NOMO-1 treated with DMSO at 0.1 percent for 48 hours (cell line): Measurements from ENCODE around the gene CHRNA4.

Experiments
- DNase-seq: peaks from one replicate; lab custom pipeline; 2025; ENCODE audit not compliant: unreplicated experiment; lab: John Stamatoyannopoulos, UW

CHRNA4 gene

DNA sequence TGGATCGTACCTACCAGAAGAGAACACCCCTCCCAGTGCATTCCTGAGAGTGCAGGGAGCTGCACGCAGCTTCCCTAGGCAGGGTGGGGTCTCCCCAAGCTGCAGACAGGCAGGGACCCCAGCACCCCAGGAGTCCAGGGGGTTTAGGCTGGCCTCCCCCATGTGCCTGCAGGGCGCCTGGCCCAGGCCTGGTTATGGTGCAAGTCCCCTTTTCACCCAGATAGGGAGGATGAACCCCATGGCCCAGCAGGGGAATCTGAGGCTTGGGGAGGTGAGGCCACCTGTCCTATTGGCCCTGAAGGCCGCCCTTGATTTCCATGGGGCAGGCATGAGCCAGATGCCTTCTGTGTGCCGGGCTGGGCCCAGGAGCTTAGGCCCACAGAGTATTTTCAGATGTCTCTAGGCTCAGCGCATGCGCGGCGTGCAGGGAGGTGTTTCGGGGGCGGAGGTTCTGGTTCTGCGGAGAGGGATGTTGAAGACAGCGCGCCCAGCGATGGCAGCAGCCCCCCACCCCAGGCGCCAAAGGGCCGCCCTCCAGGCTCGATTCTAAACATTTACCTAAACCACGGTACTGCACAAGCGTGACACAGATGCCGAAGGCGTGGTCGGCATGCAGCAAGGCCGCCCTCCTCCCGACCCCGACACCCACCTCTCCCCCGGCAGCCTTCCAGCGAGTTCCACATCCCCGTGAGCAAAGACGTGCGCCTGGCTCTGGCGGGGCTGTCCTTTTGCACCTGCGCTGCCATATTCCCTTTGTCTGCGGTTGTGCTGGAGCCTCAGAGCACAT lies 38.8 kb downstream of the CHRNA4 start:
- DNase-seq, result no peak

DNA sequence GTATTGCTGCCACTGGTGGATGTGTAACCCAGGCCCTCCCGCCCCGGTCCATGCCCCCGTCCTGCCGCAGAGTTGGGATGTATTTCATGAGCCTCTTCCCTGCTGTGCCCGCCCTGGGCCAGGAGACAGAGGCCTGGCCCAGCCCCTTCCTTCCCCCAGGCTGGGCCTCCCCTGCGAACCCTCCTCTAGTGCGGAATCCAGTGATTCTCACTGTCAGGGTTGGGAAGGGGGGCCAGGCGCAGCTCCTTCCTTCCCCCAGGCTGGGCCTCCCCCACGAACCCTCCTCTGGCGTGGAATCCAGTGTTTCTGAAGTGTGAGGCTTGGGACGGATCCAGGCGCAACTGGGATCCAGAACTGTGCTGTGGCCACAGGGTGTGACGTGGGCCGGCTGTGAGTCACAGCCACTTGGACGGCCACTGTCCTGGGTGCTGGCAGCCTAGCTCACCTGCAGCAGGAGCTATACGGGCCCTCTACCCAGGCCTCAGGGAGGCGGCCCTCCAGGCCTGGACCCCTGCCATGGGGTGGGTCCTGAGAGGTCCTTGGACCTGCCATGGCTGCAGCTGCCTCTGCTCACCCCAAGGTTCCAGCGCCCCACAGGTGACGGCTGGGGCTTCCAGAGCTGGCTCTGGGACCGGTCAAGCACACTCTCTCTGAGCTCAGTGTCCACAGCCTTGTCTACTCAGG lies 39.9 kb downstream of the CHRNA4 start:
- no peak for DNase-seq

DNA sequence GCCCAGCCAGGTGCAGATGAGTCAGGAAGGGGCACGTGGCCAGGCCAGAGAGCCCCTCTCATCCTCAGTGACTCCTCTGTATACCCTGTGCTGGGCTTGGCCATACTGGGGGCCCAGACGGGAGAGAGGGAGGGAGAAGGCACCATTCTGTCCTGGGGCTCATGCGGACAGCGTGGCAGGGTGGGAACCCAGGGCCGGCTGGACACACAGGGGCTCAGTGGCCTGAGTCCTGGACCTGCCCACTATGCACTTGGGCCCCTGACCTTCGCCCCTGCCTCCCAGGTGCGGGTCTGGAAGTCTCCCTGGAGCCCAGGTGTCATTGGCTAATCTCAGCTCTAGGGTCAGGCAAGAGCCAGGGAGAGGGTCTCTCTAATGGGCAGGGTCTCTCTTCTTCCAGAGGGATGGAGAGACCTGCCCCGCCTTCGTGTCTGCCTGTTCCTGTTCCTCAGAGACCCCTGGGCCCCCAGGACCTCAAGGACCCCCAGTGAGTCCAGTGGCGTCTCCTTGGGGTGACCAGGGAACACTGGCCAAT lies 40.5 kb downstream of the CHRNA4 start:
- no peak for DNase-seq

DNA sequence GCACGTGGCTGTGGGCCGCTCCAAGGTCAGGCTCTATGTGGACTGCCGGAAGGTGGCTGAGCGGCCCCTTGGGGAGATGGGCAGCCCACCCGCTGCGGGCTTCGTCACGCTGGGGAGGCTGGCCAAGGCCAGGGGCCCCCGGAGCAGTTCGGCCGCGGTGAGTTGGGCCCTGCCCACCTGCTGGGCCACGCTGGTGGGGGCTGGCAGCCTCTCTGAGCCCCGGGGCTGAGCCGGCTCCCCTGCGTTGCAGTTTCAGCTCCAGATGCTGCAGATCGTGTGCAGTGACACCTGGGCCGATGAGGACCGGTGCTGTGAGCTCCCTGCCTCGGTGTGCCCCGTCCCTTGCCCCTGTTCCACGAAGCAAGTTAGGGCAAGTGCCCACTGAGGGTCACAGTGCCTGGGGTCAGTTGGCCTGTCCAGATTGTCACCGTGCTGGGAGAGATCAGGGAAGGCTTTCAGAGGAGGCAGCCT lies 41.1 kb downstream of the CHRNA4 start:
- DNase-seq, result no peak

DNA sequence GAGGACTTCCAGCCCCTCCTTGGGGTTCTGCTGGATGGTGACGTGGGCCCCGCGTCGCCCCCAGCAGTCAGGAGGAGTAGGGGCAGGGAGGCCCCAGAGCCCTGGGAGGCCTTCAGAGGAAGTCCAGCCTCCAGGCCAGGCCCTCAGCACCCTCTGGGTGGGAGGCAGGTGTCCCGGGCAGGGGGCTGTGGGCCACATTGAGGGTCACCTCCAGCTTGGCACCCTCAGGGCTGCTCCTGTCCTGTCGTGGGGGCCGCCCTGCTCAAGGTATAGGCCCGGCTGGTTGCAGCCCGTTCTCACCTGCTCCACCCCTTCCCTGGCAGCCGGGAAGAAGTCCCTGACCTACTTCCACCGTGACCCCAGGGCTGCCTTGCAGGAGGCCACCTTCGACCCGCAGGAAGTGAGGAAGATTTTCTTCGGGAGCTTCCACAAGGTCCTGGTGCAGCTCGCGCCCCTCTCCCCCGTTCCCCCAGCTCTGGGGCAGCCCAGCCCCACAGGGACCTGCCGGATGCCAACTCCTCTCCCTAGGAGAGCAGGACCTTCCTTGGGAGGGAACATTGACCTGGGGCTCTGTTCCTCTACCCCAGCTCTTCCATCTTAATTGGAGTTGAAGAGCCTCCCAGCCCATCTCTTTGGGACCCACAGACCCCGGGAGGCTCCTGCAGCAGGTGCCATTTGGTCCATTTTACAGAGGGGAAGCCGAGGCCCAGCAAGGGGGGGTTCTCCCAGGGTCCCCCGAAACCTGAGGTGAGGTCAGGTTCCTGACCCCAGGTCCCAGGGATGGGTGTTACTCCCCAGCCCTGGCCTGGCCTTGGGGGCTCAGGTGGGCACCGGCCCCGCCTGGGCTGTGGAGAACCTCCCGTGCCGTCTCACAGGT lies 41.7 kb downstream of the CHRNA4 start:
- no peak for DNase-seq

DNA sequence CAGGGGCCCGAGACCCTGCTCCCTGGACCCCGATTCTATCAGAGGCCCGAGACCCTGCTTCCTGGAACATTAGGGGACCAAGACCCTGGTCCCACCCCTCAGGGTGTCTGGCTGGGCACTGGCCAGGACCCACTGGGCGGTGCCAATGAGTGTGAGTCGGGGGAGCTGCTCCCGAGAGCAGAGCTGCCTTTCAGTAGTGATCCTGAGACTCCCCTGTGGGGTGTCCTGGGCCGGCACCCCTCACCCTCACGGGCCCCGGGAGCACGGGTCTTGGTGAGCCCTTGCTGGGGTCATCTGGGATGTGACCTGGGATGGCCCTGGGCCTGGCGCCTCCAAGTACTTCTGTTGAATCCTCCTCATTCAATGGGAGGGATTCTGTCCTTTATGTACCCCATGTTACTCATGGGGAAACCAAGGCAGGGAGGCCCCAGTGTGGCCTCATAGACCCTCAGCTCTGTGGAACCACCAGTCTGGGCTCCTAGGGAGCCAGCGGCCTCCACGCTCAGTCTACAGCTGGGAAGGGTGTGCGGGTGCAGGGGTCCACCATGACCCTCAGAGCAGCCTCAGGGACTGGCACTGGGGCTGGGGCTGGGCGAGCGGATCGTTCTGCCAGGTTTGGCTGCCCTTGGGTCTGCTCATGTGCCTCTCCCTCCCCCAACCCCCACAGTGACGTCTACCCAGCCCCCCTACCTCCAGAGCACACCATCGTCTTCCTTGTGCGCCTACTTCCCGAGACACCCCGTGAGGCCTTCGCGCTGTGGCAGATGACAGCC lies 42.6 kb downstream of the CHRNA4 start:
- DNase-seq, result no peak

DNA sequence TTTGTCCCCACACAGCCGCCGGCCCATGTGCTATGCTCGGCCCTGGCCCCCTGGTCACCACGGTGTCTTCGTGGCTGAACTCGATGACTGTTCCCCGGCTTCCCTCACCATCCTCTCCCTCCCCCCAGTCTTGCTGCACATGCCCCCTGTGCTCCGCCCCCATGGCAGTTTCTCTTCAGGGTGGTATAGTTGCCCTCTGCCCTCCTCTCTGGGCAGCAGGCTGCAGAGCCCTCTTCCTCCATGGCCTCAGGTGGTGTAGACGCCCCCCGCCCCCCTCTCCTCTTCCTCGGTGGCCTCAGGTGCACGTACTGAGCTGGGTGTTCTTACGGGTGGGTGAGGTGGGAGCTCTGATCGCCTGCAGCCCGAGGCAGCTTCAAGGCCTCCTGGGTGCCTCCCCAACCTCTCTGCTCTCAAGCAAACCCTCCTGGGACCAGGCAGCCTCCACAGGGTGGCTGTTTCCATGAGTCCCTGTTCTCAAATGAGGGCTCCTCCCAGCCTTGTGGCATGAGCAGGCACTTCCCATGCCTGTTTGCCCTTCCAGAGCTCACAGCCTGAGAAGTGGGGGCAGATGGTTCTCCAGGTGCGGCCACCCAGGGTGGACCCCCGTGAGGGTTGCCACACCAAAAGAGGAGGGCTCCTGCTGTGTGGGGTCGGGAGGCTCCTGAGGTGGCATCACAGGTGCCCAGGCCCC lies 43.4 kb downstream of the CHRNA4 start:
- DNase-seq, result no peak

DNA sequence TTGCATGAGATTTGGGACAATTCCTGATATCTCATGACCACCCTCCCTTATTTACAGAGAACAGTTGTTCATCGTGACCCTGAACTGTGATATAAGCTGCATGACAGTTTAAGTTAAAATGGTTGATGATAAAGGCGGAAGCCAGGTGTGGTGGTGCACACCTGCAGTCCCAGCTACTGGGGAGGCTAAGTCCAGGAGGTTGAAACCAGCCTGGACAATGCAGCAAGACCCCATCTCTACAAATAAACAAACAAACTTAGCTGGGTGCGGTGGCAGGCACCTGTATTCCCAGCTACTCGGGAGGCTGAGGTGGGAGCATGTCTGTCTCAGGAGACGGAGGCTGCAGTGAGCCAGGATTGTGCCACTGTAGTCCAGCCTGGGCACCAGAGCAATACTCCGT lies 44.1 kb downstream of the CHRNA4 start:
- DNase-seq, result no peak

DNA sequence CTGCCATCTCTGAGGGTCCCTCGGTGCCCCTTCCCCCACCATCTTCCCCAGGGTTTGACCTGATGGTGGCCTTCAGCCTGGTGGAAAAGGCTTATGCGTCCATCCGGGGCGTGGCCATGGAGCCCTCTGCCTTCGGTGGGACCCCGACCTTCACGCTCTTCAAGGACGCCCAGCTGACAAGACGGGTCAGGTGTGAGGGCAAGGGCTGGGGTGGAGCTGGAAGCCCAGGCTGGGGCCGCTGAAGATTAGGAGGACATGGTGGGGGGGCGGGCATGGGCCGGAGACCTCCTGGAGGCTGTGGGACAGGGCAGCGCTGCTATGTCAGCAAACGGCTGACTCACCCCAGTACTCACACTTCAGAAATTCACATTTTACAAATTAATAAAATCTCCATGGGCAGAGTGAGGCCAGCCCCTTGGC lies 44.6 kb downstream of the CHRNA4 start:
- DNase-seq, result no peak

DNA sequence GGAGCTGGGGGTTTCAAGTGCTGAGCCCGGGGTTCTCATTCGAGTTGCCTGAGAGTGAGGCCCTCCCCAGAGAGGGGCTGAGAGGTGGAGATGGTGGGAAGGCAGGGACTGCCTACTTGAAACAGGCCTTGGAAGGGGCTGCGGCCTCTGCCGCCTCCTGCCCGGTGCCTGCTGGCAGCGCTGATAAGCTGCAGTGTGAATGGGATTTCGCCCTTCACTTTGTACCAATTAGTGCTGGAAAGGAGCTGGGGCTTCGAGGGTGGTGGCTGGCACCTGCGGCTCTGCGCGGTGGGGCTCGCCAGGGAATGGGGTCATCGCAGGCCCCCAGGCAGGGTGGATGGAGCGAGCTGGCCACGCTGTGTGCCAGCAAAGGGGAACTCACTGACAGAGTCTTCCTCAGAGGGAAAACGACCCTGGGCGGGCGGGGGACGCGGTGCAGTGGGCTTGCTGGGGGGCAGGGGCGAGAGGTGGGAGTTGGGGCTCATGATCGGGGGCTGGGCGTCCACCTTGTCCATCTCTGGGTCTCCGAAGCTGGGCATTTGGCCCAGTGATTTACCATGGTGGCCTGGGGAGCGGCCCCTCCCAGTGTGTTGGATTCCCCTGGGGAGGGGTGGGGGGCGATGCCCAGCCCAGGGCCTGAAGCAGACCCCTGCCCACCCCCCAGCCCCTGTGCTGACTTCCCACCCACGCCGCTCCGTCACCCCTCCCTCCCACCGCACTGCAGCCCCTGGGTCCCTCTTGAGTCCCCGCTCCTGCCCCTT lies 45.2 kb downstream of the CHRNA4 start:
- no peak for DNase-seq

DNA sequence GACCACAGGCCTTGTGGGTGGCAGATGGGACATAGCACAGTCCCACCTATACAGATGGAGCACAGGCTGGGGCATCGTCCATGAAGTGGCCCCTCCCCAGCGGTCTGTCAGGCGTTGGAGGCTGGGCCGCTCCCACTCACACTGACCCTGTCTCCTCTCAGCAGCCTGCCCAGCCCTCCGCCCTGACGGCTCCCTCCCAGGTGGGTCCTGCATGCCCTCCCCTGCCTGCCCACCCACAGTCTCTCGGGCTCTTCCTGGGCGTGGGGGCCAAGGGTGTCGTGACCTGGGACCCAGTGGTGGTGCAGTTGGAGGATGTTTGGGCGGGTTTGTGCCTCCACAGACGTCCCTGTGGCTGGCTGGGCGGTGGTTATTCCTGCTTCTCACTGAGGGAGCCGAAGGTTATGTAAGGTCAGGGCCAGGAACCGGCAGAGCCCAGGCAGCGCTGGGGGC lies 45.9 kb downstream of the CHRNA4 start:
- DNase-seq, result no peak

DNA sequence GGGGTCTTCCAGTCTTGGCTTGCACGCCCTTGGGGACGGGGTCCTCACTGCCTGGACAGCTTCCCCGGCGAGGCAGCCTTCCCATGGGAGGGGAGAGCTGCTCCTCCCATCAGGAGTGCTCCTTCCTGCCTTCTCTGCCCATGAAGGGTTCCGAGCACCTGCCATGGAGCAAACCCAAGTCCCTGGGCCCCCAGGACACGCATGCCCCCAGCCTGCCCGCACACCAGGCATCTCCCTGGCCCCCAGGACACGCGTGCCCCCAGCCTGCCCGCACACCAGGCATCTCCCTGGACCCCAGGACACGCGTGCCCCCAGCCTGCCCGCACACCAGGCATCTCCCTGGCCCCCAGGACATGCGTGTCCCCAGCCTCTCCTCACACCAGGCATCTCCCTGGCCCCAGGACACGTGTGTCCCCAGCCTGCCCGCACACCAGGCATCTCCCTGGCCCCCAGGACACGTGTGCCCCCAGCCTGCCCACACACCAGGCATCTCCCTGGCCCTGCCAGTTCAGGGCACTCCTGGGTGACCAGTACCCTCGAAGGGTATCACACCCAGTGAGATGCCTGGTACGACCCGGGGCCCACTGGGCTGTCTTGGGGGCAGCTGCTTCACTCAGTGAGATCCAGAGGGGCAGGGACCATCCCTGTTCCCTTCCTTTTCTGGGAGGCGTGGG lies 46.4 kb downstream of the CHRNA4 start:
- no peak for DNase-seq

DNA sequence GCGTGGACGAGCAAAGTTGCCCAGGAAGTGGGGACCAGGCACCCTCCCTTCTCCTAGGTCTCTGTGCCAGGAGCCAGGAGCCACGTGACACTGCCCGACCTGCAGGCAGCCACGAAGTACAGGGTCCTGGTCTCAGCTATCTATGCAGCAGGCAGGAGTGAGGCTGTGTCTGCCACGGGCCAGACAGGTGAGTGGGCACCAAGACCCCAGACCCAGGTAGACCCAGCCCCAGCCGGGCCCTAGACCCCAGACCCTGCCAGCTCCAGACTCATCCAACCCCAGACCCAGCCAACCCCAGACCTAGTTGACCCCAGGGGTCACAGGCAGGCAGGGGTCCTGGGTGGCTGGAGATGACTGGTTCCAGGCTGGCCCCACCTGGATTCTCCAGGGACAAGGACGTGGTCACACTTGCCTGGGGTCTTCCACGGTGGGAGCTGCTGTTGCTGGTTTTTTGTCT lies 47.1 kb downstream of the CHRNA4 start:
- no peak for DNase-seq

DNA sequence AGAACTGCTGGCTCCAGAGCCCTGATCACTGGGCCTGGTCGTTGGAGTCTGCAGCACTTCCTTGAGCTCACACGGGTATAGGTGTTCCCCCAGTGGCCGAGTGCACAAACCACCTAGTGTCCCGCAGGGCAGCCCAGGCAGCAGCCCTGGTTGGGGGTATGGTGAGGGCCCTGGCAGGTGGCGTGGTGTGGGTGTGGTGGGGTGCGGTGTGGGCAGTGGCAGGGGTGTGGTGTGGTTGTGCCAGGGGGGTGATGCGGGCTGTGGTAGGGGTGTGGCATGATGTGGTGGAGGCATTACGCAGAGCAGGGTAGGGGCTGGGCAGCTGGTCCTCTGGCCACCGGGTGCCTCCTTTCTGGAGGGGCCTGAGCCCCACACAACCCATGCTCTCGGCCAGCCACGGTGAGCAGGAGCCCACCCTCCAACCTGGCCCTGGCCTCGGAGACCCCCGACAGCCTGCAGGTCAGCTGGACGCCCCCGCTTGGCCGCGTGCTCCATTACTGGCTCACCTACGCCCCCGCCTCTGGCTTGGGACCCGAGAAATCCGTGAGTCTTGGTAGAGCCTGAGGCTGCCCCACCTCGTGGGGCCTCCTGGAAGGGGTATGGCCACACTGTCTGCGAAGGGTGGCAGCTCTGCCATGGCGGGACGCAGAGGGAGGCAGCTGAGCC lies 47.7 kb downstream of the CHRNA4 start:
- no peak for DNase-seq

DNA sequence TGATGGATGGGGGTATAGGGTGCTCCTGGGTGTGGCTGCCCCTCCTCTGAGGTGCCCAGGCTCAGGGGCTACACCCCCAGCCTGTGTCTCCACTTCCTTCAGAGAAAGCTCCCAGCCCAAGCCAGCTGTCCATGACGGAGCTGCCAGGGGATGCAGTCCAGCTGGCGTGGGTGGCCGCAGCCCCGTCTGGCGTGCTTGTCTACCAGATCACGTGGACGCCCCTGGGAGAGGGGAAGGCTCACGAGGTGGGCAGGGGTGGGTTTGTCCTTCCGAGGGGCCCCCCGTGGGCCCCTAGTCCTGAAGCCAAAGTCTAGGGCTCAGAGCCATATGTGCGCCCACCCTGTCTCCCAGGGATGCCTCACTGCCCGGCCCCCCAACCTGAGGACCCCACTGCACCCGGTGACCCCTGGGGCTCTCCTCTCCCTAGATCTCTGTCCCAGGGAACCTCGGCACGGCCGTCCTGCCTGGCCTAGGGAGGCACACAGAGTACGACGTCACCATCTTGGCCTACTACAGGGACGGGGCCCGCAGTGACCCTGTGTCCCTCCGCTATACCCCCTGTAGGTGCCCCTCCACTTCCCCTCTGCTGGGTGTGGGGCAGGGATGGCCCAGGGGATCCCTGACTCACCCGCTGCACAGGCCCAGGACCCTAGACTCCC lies 48.3 kb downstream of the CHRNA4 start:
- DNase-seq, result no peak

DNA sequence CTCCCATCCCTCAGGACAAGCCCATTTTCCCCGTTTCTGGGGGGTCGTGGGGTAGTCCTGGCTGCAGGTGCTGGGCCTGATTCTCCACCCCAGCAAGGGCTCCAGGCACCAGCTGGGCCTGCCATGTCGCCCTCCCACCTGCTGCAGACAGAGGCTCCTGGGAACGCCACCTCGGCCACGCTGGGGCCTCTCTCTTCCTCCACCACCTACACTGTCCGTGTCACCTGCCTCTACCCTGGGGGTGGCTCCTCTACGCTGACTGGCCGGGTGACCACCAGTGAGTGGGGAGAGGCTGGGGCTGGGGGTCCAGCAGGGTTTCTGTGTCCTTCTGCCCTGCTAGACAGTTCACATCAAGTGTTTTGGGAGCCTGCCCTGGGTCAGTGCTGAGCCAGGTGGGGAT lies 48.9 kb downstream of the CHRNA4 start:
- DNase-seq, result no peak

DNA sequence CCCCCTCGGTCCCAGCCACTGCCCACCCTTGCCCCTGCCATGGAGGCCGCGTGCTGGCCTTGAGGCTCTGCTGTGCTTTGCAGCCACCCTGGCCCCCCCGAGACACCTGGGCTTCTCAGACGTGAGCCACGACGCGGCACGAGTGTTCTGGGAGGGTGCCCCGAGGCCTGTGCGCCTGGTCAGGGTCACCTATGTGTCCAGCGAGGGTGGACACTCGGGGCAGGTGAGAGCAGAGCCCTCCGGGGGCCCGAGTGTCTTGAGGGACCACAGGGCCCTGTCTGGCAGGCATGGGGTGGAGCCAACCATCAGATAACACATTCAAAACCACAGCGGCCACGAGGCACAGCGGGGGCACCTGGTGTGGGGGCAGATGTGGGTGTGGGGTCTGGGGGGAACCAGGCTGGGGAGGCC lies 49.3 kb downstream of the CHRNA4 start:
- DNase-seq, result no peak
